GM21423 (cell line): Measurements from ENCODE around the gene TNNI3.

ENCODE experiments used
- ATAC-seq: cut with Tn5 transposase; IDR thresholded peaks from one replicate; pipeline ENCODE4 v1.9.1; 2021; ENCODE audit warnings: mild to moderate bottlenecking, moderate library complexity; ENCODE audit not compliant: unreplicated experiment

The TNNI3 gene

GRCh38 chr19:55147545-55148251, 9.8 kb downstream of the TNNI3 start:
- ATAC-seq, result no peak

GRCh38 chr19:55146705-55147273, 10.7 kb downstream of the TNNI3 start:
- ATAC-seq, result no peak

- ATAC-seq, result no peak
Observed at GRCh38 chr19:55146078-55146704, 11.3 kb downstream of the TNNI3 start.

GRCh38 chr19:55145232-55145631, 12.3 kb downstream of the TNNI3 start:
- no peak for ATAC-seq

GRCh38 chr19:55141696-55142095, 15.8 kb downstream of the TNNI3 start:
- ATAC-seq, result no peak

- no peak for ATAC-seq
Observed at GRCh38 chr19:55137915-55138314, 19.6 kb downstream of the TNNI3 start.

- ATAC-seq, result no peak
Observed at GRCh38 chr19:55136399-55137102, 21.0 kb downstream of the TNNI3 start.

GRCh38 chr19:55134736-55135135, 22.8 kb downstream of the TNNI3 start:
- no peak for ATAC-seq

- no peak for ATAC-seq
Observed at GRCh38 chr19:55133639-55134444, 23.7 kb downstream of the TNNI3 start.

GRCh38 chr19:55132453-55133129, 24.9 kb downstream of the TNNI3 start:
- no peak for ATAC-seq

GRCh38 chr19:55131421-55131820, 26.1 kb downstream of the TNNI3 start:
- ATAC-seq, result no peak

GRCh38 chr19:55119053-55119452, 38.5 kb downstream of the TNNI3 start:
- no peak for ATAC-seq

- no peak for ATAC-seq
Observed at GRCh38 chr19:55118401-55118991, 39.0 kb downstream of the TNNI3 start.

- peak; percentile 84 for ATAC-seq
Observed at GRCh38 chr19:55117663-55118391, 39.7 kb downstream of the TNNI3 start.

- peak; percentile 10 for ATAC-seq
Observed at GRCh38 chr19:55116859-55117662, 40.5 kb downstream of the TNNI3 start, which contains the start of gene PPP1R12C. Gene PPP1R12C, minus strand, starts transcription at chr19:55117637. Its CDS starts 94 bp downstream, at chr19:55117543.

- no peak for ATAC-seq
Observed at GRCh38 chr19:55116232-55116858, 41.2 kb downstream of the TNNI3 start.

GRCh38 chr19:55115446-55116065, 42.0 kb downstream of the TNNI3 start:
- ATAC-seq, result no peak
